ENCODE data around the gene BNIP5.
A peak's percentile ranks its signal among the peaks of the same experiment; 100 is the strongest.
"Not testable (repeated sequence)": the region's sequence is repeated elsewhere in the genome, so short reads cannot be mapped to it uniquely, and the experiment has no call there.

Gene BNIP5

DNA sequence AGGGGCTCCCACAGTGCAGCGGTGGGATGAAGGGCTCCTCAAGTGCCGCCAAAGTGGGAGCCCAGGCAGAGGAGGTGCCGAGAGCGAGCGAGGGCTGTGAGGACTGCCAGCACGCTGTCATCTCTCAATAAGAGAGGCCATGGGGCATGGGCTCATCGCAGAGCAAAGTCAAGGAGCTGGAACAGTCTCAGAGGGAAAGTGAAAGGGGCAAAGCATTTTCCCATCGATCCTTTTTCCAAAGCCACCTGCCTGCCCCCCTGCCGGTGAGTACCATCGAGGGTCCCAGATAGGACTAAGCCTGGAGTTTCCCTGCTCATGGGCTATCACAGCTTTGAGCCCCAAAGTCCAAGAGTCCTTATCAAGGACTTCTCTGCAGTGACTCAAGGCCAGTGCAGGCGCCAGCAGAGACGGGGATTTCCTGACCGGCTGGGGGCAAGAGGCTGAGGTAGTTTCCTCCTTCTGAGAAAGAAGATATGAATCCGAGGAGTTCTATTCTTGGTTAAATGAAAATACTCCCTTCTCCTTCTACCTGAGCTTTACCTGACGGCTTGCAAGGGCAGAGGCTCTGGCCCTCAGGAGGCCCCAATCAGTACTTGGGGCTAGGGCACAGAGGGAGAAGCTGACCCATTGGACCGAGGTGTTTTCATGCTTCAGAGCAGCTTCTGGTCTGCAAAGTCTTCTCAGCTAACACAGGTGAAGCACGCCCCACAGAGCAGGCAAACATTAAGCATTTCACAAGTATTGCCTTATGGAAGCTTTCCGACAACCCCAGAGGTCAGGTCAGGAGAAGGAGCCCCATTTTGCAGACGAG is 28.2 kb upstream of the BNIP5 start:
- no peak for DNase-seq

GRCh38 chr6:36364061-36364635 is 27.5 kb upstream of the BNIP5 start:
- not testable (repeated sequence) for DNase-seq

DNA sequence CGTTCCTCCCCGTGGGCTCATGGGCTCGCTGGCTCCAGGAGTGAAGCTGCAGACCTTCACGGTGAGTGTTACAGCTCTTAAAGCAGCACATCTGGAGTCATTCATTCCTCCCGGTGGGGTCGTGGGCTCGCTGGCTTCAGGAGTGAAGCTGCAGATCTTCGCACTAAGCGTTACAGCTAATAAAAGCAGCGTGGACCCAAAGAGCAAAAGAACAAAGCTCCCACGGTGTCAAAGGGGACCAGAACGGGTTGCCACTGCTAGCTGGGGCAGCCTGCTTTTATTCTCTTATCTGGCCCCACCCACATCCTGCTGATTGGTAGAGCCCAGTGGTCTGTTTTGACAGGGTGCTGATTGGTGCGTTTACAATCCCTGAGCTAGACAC is 26.7 kb upstream of the BNIP5 start:
- not testable (repeated sequence) for DNase-seq

DNA sequence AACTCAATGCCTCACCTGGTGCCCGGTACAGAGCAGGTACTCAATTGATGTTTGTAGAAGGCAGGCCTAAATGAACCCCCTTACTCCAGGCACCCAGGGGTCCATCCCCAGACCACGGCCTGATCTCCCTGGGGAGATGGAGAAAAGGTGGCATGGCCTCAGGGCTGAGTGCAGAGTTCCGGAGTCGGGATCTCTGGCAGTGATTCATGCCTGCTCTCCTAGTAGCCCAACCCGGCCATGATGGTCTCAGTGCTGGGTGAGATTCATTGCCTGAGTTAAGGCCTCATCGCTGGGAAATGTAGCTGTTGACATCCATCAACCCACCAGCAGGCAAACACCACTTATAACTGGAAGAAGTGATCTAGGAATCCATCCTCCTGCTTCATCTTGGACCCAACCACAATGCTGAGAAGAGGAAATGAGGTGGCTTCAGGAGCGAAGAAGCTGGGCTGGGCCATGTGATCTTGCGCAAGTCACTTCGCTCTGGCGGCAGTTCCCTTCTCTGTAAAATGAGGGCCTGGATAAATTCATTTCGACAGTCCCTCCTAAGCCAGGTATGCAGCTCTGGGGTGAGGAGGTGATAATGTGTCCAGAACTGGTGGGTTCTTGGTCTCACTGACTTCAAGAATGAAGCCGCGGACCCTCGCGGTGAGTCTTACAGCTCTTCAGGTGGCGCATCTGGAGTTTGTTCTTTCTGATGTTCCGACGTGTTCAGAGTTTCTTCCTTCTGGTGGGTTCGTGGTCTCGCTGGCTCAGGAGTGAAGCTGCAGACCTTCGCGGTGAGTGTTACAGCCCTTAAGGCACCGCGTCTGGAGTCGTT is 26.1 kb upstream of the BNIP5 start:
- no peak for DNase-seq

DNA sequence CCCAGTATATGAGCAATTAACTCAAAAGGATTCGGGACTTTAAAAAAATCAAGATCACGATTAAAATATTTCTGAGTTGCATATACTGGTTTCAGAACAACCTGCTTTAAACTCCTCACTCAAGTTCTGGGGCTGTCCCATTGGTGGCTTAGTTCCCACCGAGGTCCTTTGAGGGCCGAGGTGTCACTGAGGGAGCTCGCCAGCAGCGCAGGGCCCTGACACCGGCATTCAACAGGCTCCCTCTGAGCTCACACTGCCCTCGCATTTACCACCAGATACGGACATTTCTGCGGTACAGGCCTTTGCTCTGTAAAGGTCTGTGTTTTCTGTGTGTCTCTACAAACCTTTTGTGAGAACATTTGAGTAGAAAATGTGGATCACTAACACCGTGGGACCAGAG is 24.4 kb upstream of the BNIP5 start:
- no peak for DNase-seq

- peak; percentile 64 to 66 for DNase-seq
These were observed 23.8 kb upstream of the BNIP5 start for GRCh38 chr6:36360241-36361054.

GRCh38 chr6:36358226-36358915 is 21.7 kb upstream of the BNIP5 start:
- DNase-seq = no peak

- DNase-seq = no peak
These were observed 21.2 kb upstream of the BNIP5 start for GRCh38 chr6:36357872-36358225.

DNA sequence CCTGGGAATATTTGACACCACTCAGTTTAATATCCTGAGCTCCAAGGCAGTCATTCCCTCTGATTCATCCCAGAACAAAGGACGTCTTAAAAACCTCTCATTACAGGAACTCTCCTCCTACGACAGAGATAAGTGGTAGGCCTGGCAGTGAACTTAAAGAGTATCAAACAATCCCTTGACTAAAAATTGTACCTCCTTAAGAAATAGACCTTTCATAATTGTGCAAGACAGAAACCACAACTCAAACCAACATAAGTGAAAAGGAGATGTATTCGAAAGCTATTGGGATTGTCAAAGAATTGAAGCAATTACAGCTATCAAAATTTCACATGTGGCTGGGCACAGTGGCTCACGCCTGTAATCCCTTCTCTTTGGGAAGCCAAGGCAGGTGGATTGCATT is 19.1 kb upstream of the BNIP5 start:
- no peak for DNase-seq

DNA sequence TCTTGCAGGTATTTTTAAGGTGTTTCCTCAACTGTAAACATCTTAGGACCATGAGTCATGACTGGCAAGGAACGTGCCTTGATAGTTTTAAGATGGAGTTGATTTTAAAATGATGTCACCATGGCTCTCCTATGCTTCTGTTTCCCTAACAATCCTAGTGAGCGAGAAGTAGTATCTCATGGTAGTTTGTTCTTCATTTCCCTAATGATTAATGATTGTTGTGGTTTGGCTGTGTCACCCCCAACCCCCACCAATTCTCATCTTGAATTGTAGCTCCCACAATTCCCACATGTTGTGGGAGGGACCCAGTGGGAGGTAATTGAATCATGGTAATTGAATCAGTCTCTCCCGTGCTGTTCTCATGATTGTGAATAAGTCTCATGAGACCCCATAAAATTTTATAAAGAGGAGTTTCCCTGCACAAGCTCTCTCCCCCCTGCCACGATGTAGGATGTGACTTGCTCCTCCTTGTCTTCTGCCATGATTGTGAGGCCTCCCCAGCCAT is 16.8 kb upstream of the BNIP5 start:
- DNase-seq = no peak

DNA sequence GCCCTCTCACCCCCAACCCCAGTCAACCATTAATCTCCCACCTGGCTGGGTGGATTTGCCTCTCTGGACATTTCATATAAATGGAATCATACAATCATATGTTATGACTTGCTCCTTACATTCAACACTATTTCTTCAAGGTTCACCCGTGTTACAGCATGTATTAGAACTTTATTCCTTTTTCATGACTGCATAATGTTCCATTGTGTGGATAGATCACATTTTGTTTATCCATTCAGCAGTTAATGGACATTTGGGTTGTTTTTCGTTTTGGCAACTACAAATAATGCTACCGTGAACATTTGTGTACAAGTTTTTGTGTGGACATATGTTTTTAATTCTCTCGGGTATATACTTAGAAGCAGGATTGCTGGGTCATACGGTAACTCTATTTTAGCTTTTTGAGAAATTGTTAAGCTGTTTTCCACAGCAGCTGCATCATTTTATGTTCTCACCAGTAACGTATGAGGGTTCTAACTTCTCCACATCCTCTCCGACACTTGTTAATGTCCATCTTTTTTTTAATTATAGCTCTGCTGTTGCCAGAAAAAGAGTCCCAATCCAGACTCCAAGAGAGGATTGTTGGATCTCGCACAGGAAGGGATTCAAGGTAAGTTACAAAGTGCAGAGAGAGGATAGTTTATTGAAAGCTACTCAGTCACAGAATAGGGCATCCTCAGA is 15.9 kb upstream of the BNIP5 start:
- DNase-seq = no peak

GRCh38 chr6:36350681-36351571 is 14.2 kb upstream of the BNIP5 start:
- DNase-seq = no peak

GRCh38 chr6:36350082-36350481 is 13.4 kb upstream of the BNIP5 start:
- no peak for DNase-seq

GRCh38 chr6:36349240-36349639 is 12.6 kb upstream of the BNIP5 start:
- no peak for DNase-seq

DNA sequence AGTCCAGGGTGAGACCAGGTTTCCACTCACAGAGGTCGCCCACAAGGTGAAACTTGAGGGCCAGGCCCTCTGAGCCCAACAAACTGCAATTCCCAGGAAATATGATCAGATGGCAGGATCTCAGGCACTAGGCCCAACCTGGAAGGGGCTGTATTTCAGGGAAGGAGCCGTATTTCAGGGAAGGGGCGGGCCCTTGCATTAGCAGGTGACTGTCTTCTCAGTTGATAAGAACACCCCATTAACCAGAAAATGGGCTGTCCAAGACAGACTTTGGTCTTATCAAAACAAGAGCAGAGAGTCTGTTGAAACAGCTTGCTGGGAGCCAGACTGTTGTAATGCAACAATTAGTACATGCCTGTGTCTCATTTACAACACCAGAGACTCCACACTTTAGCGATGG is 10.9 kb upstream of the BNIP5 start:
- no peak for DNase-seq

- DNase-seq = no peak
These were observed 10.0 kb upstream of the BNIP5 start for GRCh38 chr6:36346486-36347273.

- DNase-seq = no peak
These were observed 9.2 kb upstream of the BNIP5 start for GRCh38 chr6:36345681-36346466.

- DNase-seq = no peak
These were observed 6.5 kb upstream of the BNIP5 start for GRCh38 chr6:36343109-36343680.
